Measurements from ENCODE around the gene ATP10A. TPM values are rescaled to one million over a fixed set of nuclear protein-coding genes. Genes with fewer than 3 reads are reported as not detected.

The ATP10A gene
- total RNA-seq, 1 experiment from 2014 or later, result 3.9 TPM

- H3K4me1 ChIP-seq (ENCODE audit: insufficient read depth, low read length), result no peaks in the 10 kb centered on the region
- no peaks in the 10 kb centered on the region for H3K23me2 ChIP-seq (ENCODE audit: insufficient read length, low read depth, low read length, poor library complexity, severe bottlenecking)
- H3K79me1 ChIP-seq (ENCODE audit: insufficient read depth, low read depth, low read length, poor library complexity, severe bottlenecking), result no peaks in the 10 kb centered on the region
- H4K91ac ChIP-seq (ENCODE audit: insufficient read length, low read depth, low read length), result no peak overlapping the region
- DNase-seq, result no peak
- H3K23ac ChIP-seq (ENCODE audit: insufficient read length, low read depth, low read length), result no peak overlapping the region
- no peak overlapping the region for H3T11ph ChIP-seq (ENCODE audit: low read length)
- H3K18ac ChIP-seq (ENCODE audit: insufficient read length, low read depth, low read length), result no peak overlapping the region
- peaks cover 0 to 4% of the 10 kb centered on the region in 2 experiments; a peak in 1 of 4 replicates for H3K4me1 Mint-ChIP-seq
- H4K8ac ChIP-seq (replicated peaks; ENCODE audit: insufficient read length, low read depth, low read length), result no peak overlapping the region
- WGBS (ENCODE audit: extremely low coverage, insufficient read length, low lambda C conversion rate), result no CpG with 5 or more reads among the region's 3 CpGs
- H3K14ac ChIP-seq (ENCODE audit: insufficient read depth, low read length), result no peak overlapping the region
- no peaks in the 10 kb centered on the region for H3K79me2 ChIP-seq (ENCODE audit: insufficient read depth, low read length)
- H2AFZ ChIP-seq (ENCODE audit: low read length), result no peak overlapping the region
- H2BK12ac ChIP-seq (ENCODE audit: insufficient read length, low read depth, low read length), result no peak overlapping the region
- no peak overlapping the region for H3K4ac ChIP-seq (ENCODE audit: low read depth, low read length)
- H3K36me3 Mint-ChIP-seq (ENCODE audit: insufficient read depth in 1 of 3, low read depth in 3 of 3), result peaks cover 0 to 1% (median 0%) of the 10 kb centered on the region in 3 experiments; a peak in 1 of 7 replicates
- H3K27me3 Mint-ChIP-seq (ENCODE audit: low read depth), result no peaks in the 10 kb centered on the region
- no peak overlapping the region for H3K4me2 ChIP-seq (ENCODE audit: insufficient read depth, insufficient read length, low read length)
- no peaks in the 10 kb centered on the region for H4K20me1 ChIP-seq (ENCODE audit: control insufficient read depth, insufficient read depth, insufficient read length)
- H2BK120ac ChIP-seq (ENCODE audit: low read depth, low read length, poor library complexity, severe bottlenecking), result no peak overlapping the region
- H3K9ac ChIP-seq (ENCODE audit: extremely low read depth, insufficient read length, low read length), result no peak overlapping the region
- H2BK15ac ChIP-seq (ENCODE audit: low read depth, low read length), result no peak overlapping the region
- no peak overlapping the region for H2BK20ac ChIP-seq (ENCODE audit: low read depth, low read length, poor library complexity, severe bottlenecking)
- H3K27me3 ChIP-seq (ENCODE audit: insufficient read depth, low read length), result no peaks in the 10 kb centered on the region
- H3K56ac ChIP-seq (ENCODE audit: insufficient read length, low read depth, low read length), result no peak overlapping the region
- H3K4me3 Mint-ChIP-seq, result no peak overlapping the region
- TF ChIP-seq CTCF (conservative IDR thresholded peaks at IDR 0.05), result no peak
- no peak overlapping the region for H2AK5ac ChIP-seq (ENCODE audit: insufficient read length, low read length)
- H3K9me3 ChIP-seq (ENCODE audit: control insufficient read depth, low read depth, low read length), result no peaks in the 10 kb centered on the region
- no peaks in the 10 kb centered on the region for H3K9me3 Mint-ChIP-seq
- peak overlapping the region in 1 of 3 experiments; percentile 59; a peak in 1 of 7 replicates for H3K27ac Mint-ChIP-seq
- no peak overlapping the region for H3K27ac ChIP-seq (ENCODE audit: insufficient read length, low read depth, low read length)
- no peak overlapping the region for H4K5ac ChIP-seq (ENCODE audit: insufficient read length, low read depth, low read length)
- no peak overlapping the region for H2BK5ac ChIP-seq (ENCODE audit: insufficient read length, low read length)
Observed at GRCh38 chr15:25714538-25714840, 148.6 kb downstream of the ATP10A start.
